AG04449 (cell line): ENCODE results near the gene ZSCAN10.
A peak's percentile ranks its signal among the peaks of the same experiment; 100 is the strongest.

Source experiments
- CTCF ChIA-PET: fragments of 350-600 bp; formaldehyde crosslinking; extraction: SDS; loops from one replicate; lab custom pipeline; 2021; ENCODE audit warnings: antibody characterized with exemption; lab: Yijun Ruan, JAX
- POLR2A ChIA-PET: fragments of 400-600, 350-600 bp; formaldehyde crosslinking; extraction: SDS; loops from one replicate; lab custom pipeline; 2020; ENCODE audit warnings: antibody characterized with exemption, inconsistent platforms; lab: Yijun Ruan, JAX
- DNase-seq: peaks from one replicate; pipeline ENCODE4 v3.0.0-alpha.2; 2010; ENCODE audit warnings: low read depth, low spot score
- H3K4me3 ChIP-seq: 2 replicates; pipeline ENCODE4 v1.5.1; 2011; ENCODE audit warnings: low read depth, mild to moderate bottlenecking, control low read depth, low read length
- CTCF ChIP-seq: IDR thresholded peaks from one replicate; pipeline ENCODE4 v1.5.1; 2011; ENCODE audit warnings: mild to moderate bottlenecking, moderate library complexity, low read length, control low read depth, inconsistent platforms; ENCODE audit not compliant: insufficient read depth; ENCODE audit errors: missing control alignments

The ZSCAN10 gene

DNA sequence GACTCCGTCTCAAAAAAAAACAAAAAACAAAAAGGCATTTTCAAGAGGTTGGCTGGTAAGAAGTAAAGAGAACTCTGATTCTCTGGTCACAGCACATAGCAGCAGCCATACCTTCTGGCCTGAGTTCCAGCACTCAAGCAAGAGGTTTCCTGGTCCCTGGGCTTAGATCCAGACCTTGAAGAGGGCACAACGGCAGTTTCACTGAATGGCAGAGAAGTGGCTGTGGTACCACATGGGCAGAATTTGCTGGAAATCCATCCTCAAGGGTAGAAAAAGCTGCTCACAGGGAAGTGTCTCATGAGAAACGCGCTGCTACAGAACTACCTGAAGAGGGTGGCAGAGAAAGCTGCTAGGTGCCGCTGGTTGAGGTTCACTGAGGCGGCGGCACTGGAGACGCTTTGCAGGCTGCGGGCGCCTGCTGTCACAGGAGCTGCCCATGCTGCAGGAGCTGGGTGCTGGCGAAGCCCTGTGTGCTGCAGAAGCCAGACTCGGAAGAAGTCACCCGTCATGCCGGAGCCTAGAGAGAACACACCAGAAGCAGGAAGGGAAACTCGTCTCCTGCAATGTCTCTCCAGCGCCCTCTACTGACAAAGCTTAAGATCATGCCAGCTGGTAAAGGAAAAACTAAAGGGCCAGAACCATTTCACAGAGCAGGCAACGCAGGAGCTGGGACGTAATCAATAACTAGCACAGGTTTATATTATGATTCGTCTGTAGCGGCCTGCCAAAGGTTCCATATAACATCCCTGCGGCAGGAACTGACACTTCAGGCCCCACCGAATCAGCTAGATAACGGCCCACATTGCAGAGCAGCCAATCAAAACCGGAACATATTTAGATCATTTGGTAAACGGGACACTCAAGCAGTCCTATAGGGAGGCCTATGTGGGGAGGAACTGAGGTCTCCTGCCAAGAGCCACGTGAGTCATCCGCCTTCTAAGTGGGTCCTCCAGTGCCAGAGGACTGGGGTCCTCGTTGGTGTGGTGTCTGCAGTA, 30.3 kb upstream of the ZSCAN10 start:
- peak overlapping the region; percentile 48 for H3K4me3 ChIP-seq
- CTCF ChIA-PET, result interaction anchor here (0.6 to 14.9 kb wide), 35 partner anchors 8 to 117 kb away, joined by 3 to 206 read pairs (median 6); partner anchors contain the start of genes IL32, TNFRSF12A, ZNF205 and ZSCAN10
- POLR2A ChIA-PET, result interaction anchor here (1.1 to 1.2 kb wide), 2 partner anchors 13 to 153 kb away, joined by 3 to 6 read pairs; no protein-coding TSS in a partner anchor
- TF ChIP-seq CTCF, result peak; percentile 86
- DNase-seq, result no peak

DNA sequence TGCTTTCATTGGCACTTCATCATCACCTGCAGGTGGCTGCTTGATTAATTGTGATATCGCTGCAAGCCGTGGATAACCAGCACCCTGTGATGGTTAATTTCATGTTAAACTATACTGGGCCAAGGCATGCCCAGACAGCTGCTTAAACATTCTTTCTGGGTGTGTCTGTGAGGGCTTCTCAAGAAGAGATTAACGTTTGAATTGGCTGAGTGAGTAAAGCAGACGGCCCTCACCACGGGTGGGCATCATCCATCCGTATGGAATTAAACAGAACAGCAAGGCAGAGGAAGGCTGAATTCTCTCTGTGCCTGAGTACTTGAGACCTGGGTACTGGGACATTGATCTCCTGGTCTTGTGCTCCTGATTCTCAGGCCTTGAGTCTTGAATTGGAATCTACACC, 28.7 kb upstream of the ZSCAN10 start:
- no peak for TF ChIP-seq CTCF
- ChIA-PET POLR2A (interaction anchor here (1.0 kb wide), 1 partner anchor 69 kb away, joined by 4 read pairs; no protein-coding TSS in a partner anchor), CTCF (interaction anchor here (0.6 to 14.9 kb wide), 13 partner anchors 9 to 97 kb away, joined by 3 to 206 read pairs (median 24); partner anchors contain the start of genes IL32 and ZNF205)
- H3K4me3 ChIP-seq, result no peak overlapping the region
- no peak for DNase-seq

DNA sequence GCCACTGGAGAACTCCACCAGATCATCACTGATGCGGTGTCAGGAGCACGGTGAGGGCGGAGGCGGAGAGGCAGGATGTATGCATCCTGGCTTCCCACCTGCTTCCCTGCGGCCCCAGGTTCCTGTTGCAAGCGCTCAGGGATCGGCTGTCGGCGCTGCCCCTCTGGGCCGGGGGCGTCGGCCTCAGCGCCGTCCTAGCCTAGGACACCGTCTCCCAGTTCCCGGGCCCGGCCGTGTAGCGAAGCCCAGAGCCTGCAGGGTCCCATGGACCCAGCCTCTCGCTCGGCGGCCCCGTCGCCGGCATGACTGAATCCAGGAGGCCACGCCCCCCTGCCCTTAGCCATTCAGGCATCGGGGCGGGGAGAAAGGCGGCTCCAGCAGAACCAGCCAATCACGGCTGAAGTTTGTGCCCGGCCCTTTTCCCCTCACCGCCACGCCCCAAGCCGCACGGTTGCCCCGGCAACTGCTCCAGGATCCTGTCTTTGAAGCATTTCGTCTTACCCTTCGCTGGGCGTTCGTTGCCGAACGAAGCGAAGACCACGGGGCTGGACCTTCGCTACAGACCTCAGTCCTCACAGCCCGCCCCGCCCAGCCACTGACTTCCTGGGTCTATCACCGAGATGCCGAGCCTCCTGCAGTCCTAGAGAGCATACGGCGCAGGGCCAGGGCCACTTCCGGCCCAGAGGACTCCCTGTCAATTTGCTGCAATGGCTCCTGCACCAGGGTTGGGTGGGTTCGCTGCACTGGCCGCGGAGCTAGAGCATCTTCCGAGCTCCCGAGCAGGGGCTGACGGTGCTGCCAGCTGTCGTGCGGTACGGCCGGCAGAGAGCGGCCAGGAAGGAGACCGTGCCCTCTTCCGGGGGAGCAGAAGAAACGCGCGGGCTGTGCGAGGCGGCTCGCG, 25.1 kb upstream of the ZSCAN10 start:
- TF ChIP-seq CTCF, result peak; percentile 20

GRCh38 chr16:3122926-3123570, 24.0 kb upstream of the ZSCAN10 start:
- no peak for DNase-seq
- ChIA-PET CTCF (interaction anchor here (0.8 to 2.0 kb wide), 8 partner anchors 9 to 94 kb away, joined by 3 to 16 read pairs (median 4); partner anchors contain the start of genes ZNF205 and ZNF213), POLR2A (interaction anchor here (0.6 kb wide), 1 partner anchor 9 kb away, joined by 3 read pairs; no protein-coding TSS in a partner anchor)
- TF ChIP-seq CTCF, result no peak
- H3K4me3 ChIP-seq, result no peak overlapping the region

More for the DNA sequence above, 25.1 kb upstream of the ZSCAN10 start:
- peak overlapping the region; percentile 85 for H3K4me3 ChIP-seq
- CTCF ChIA-PET, result interaction anchor here (1.0 to 9.4 kb wide), 4 partner anchors 10 to 93 kb away, joined by 3 to 169 read pairs (median 50); partner anchors contain the start of gene ZNF213
- DNase-seq, result peak; percentile 29
- POLR2A ChIA-PET, result interaction anchor here (1.0 to 1.9 kb wide), 2 partner anchors 11 to 101 kb away, joined by 3 to 7 read pairs; partner anchors contain the start of gene ZNF213

GRCh38 chr16:3121851-3122467, 22.9 kb upstream of the ZSCAN10 start:
- CTCF ChIA-PET, result interaction anchor here (1.4 to 5.5 kb wide), 6 partner anchors 7 to 62 kb away, joined by 4 to 57 read pairs (median 8); partner anchors contain the start of gene ZNF213
- no peak for TF ChIP-seq CTCF
- DNase-seq, result no peak
- no peak overlapping the region for H3K4me3 ChIP-seq
- POLR2A ChIA-PET, result interaction anchor here (1.0 to 1.1 kb wide), 2 partner anchors 9 to 28 kb away, joined by 3 read pairs; partner anchors contain the start of gene ZNF205
